Hindlimb muscle (tissue), 1 donor: Measurements from ENCODE around the gene PDE6B. TPM values are rescaled to one million over a fixed set of nuclear protein-coding genes. Genes with fewer than 3 reads are reported as not detected.
"Not testable (repeated sequence)": the region's sequence is repeated elsewhere in the genome, so short reads cannot be mapped to it uniquely, and the experiment has no call there.

Experiments
- DNase-seq: peaks from one replicate; pipeline ENCODE4 v3.0.0-alpha.2; 2013
- polyA plus RNA-seq: library from polyadenylated mRNA; unstranded; fragments of 120-200 nt; gene quantifications from one replicate; pipeline ENCODE4 v1.2.1, GENCODE V29; 2013; ENCODE audit not compliant: insufficient read length

Gene PDE6B
- polyA plus RNA-seq, 1 donor: 17.0 TPM

DNA sequence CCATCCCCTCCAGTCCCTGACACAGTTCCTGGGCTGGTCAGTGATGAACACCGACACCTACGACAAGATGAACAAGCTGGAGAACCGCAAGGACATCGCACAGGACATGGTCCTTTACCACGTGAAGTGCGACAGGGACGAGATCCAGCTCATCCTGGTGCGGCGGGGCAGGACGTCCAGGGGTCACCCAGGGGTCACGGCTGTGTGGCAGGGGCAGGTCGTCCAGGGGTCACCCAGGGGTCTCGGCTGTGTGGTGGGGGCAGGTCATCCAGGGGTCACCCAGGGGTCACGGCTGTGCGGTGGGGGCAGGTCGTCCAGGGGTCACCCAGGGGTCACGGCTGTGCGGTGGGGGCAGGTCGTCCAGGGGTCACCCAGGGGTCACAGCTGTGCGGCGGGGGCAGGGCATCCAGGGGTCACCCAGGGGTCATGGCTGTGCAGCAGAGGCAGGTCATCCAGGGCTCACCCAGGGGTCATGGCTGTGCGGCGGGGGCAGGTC is 32.0 kb downstream of the PDE6B start:
- DNase-seq: no peak

- DNase-seq: no peak
Measured at GRCh38 chr4:657834-658667, 32.7 kb downstream of the PDE6B start.

DNA sequence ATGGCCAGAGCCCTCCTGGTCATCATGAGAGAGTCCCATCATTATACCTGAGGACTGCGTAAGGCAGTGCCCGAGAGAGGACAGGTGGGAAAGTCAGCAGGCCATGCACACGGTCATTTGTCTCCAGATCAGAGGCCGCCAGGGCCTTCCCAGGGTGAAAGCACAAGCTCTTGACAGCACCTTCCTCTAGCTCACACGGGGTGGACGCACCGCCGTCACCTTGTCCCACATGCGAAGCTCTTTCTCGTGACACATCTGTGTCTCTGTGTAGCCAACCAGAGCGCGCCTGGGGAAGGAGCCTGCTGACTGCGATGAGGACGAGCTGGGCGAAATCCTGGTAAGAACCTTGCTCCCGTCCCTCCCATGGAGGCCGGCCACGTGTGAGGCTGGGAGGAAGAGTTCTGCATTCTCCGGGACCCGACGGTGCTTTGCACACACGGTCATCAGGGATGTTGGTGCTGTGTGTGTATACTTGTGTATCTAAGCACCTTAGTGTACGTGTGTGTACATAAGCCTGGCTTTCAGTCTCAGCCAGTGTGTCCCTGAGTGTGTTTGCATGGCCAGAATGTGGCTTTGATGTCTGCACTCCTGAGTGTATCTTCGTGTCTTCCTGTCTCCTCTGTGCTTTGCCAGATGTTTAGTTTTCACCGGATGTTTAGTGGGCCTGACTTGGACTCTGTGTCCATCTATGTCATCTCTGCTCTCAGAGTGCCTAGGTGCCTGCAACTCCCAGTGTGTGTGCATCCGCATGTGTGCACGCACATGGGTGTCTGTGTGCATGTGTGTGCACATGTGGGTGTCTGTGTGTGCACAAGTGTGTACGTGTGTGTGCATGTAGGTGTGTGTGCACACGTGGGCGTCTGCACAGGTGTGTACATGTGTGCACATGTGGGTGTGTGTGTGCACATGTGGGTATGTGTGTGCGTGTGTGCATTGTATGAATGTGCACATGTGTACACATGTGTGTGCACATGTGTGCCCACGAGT is 33.6 kb downstream of the PDE6B start:
- DNase-seq: no peak

GRCh38 chr4:659851-660250 is 34.5 kb downstream of the PDE6B start:
- DNase-seq: no peak

- DNase-seq: no peak
Measured at GRCh38 chr4:660401-660800, 35.0 kb downstream of the PDE6B start.

- no peak for DNase-seq
Measured at GRCh38 chr4:661231-661630, 35.9 kb downstream of the PDE6B start.

DNA sequence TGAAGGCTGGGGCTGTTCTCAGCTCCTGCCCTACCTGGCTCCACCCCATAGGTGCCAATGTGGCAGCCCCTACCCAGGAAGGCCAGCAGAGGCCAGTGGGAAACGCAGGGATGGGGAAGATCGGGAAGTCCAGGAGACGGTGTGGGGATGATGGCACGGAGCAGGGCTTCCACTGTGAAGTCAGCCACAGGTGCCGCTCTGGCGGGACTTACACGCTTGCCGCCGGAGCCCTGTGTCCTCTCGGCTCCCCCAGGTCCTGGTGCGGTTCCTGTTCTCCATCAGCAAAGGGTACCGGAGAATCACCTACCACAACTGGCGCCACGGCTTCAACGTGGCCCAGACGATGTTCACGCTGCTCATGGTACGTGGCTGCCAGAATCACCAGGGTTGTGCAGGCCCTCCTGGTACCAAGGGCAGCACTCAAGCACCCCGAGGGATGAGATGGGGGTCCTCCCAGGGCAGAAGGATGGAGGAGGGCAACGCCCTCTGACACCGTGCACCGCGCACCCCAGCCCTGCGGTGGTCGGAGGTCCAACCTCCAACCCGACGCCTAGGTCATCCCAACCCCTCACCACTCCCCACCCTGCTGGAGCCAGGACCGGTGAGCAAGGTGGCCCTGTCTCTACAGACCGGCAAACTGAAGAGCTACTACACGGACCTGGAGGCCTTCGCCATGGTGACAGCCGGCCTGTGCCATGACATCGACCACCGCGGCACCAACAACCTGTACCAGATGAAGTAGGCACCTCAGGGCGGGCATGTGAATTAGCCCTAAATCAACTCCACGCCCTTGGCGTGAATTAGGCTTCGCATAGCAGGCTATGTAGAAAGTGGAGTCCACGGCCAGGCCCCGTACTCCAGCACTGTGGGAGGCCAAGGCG is 36.7 kb downstream of the PDE6B start:
- no peak for DNase-seq

- no peak for DNase-seq
Measured at GRCh38 chr4:663046-663437, 37.7 kb downstream of the PDE6B start.

- DNase-seq: peak; percentile 49
Measured at GRCh38 chr4:663438-664428, 38.4 kb downstream of the PDE6B start.

GRCh38 chr4:664713-665231 is 39.4 kb downstream of the PDE6B start:
- DNase-seq: no peak

DNA sequence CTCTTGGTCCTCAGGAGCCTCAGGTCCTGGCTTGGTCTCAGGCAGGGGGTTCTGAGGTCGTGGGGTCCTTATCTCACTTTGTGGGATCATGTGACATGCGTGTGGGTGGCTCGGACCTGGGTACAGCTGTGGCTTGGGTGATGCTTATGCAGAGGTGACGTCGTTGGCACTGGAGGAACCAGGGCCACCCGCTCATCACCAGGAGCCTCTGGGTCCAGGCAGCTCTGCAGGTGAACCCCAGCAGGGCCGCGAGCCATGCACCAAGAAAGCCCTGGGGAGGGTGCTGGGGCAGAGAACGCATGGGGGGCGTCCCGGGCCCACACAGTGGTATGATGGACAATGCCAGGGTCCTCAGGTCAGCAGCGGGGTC is 40.0 kb downstream of the PDE6B start:
- no peak for DNase-seq

GRCh38 chr4:665751-666435 is 40.5 kb downstream of the PDE6B start:
- no peak for DNase-seq

- no peak for DNase-seq
Measured at GRCh38 chr4:666436-666810, 41.0 kb downstream of the PDE6B start.

GRCh38 chr4:666822-667544 is 41.6 kb downstream of the PDE6B start:
- no peak for DNase-seq

GRCh38 chr4:667545-667925 is 42.2 kb downstream of the PDE6B start:
- DNase-seq: no peak

DNA sequence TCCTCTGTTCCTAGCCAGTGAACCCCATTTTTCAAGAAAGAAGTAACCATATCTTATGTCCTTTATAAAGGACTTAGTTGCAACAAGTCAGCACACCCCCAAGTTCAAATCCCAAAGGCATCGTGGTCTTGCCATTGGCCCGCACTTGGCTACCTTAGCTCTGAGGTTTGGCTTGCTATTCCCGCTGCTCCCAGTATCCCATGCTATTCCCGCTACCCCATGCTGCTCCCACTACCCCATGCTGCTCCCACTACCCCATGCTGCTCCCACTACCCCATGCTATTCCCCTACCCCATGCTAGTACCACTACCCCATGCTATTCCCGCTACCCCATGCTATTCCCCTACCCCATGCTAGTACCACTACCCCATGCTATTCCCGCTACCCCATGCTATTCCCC is 42.8 kb downstream of the PDE6B start:
- not testable (repeated sequence) for DNase-seq

- DNase-seq: not testable (repeated sequence)
Measured at GRCh38 chr4:669806-670559, 44.6 kb downstream of the PDE6B start.

GRCh38 chr4:671769-672168 is 46.4 kb downstream of the PDE6B start:
- DNase-seq: no peak
